ENCODE results near the gene LRRN1. TPM values are rescaled to one million over a fixed set of nuclear protein-coding genes. Genes with fewer than 3 reads are reported as not detected.

LRRN1 gene
- total and polyA plus RNA-seq, 3 experiments from 2014 or later, result 0.23 to 0.80 (median 0.39) TPM

DNA sequence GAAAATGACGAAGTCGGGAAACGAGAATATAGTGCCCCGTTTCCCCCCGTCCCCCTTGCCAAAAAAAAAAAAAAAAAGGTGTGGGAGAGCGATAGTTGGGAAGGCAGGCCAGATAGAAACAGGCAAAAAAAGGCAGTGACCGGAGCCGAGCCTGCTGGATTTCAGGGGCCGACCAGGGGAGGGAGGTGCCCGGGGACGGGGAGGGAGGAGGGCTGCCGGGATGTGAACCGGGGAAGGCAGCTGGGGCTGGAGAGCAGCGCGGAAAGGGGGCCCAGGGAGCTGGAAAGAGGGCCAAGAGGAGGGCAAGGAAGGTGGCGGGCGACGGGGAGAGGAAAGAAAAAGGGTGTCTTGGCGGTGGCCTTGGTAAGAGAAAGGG lies 837 bp downstream of the LRRN1 start:
- Histone ChIP-seq H3K27ac (ENCODE audit: low read depth, low read length) (no peak overlapping the region), H3K4me3 (ENCODE audit: low read length) (no peak overlapping the region), H3K27me3 (ENCODE audit: insufficient read depth, low read length, poor library complexity, severe bottlenecking) (peaks cover 11% of the 10 kb centered on the region), H3K4me1 (ENCODE audit: insufficient read depth, low read length) (no peaks in the 10 kb centered on the region), H3K36me3 (ENCODE audit: insufficient read depth, low read length) (no peaks in the 10 kb centered on the region), H3K9me3 (ENCODE audit: low read length) (no peaks in the 10 kb centered on the region)
- no peak for DNase-seq
- Mint-ChIP-seq H3K27ac (no peak overlapping the region), H3K27me3 (peaks cover 25 to 49% of the 10 kb centered on the region in 2 donors), H3K4me1 (peaks cover 8 to 27% (median 8%) of the 10 kb centered on the region in 3 donors), H3K4me3 (peak overlapping the region; percentile 27 to 73 (median 46)), H3K36me3 (peaks cover 0 to 13% (median 0%) of the 10 kb centered on the region in 3 donors), H3K9me3 (peaks cover 5 to 32% (median 9%) of the 10 kb centered on the region in 5 donors)
- CTCF ChIA-PET, result interaction anchor here (1.1 kb wide), 1 partner anchor 13 kb away, joined by 3 read pairs; no protein-coding TSS in a partner anchor
- POLR2A ChIA-PET, result no interaction called here

- Mint-ChIP-seq H3K4me3 (peak overlapping the region in 5 of 7 donors; percentile 16 to 47 (median 38)), H3K4me1 (peaks cover 8 to 27% (median 8%) of the 10 kb centered on the region in 3 donors), H3K27ac (no peak overlapping the region), H3K9me3 (peaks cover 0 to 32% (median 9%) of the 10 kb centered on the region in 5 donors), H3K27me3 (peaks cover 25 to 55% of the 10 kb centered on the region in 2 donors), H3K36me3 (peaks cover 0 to 13% (median 0%) of the 10 kb centered on the region in 3 donors)
- Histone ChIP-seq H3K36me3 (ENCODE audit: insufficient read depth, low read length) (no peaks in the 10 kb centered on the region), H3K4me1 (ENCODE audit: insufficient read depth, low read length) (no peaks in the 10 kb centered on the region), H3K27me3 (ENCODE audit: insufficient read depth, low read length, poor library complexity, severe bottlenecking) (peaks cover 11% of the 10 kb centered on the region), H3K27ac (ENCODE audit: low read depth, low read length) (no peak overlapping the region), H3K4me3 (ENCODE audit: low read length) (no peak overlapping the region), H3K9me3 (ENCODE audit: low read length) (no peaks in the 10 kb centered on the region)
- POLR2A ChIA-PET, result no interaction called here
- peak in 1 of 5 donors; percentile 4 for DNase-seq
- CTCF ChIA-PET, result interaction anchor here (1.1 kb wide), 1 partner anchor 14 kb away, joined by 3 read pairs; no protein-coding TSS in a partner anchor
These were observed 1.7 kb downstream of the LRRN1 start for GRCh38 chr3:3800685-3801493.

- peaks cover 8 to 27% (median 8%) of the 10 kb centered on the region in 3 donors for H3K4me1 Mint-ChIP-seq
- no peaks in the 10 kb centered on the region for H3K36me3 ChIP-seq (ENCODE audit: insufficient read depth, low read length)
- H3K4me3 Mint-ChIP-seq, result peak overlapping the region in 4 of 7 donors; percentile 33 to 47 (median 38)
- POLR2A ChIA-PET, result no interaction called here
- no peaks in the 10 kb centered on the region for H3K9me3 ChIP-seq (ENCODE audit: low read length)
- peaks cover 0 to 13% (median 0%) of the 10 kb centered on the region in 3 donors for H3K36me3 Mint-ChIP-seq
- peaks cover 11% of the 10 kb centered on the region for H3K27me3 ChIP-seq (ENCODE audit: insufficient read depth, low read length, poor library complexity, severe bottlenecking)
- no peak overlapping the region for H3K4me3 ChIP-seq (ENCODE audit: low read length)
- no peak overlapping the region for H3K27ac Mint-ChIP-seq
- no peaks in the 10 kb centered on the region for H3K4me1 ChIP-seq (ENCODE audit: insufficient read depth, low read length)
- H3K27me3 Mint-ChIP-seq, result peaks cover 25 to 55% of the 10 kb centered on the region in 2 donors
- no peak for DNase-seq
- H3K9me3 Mint-ChIP-seq, result peaks cover 0 to 28% (median 7%) of the 10 kb centered on the region in 5 donors
- H3K27ac ChIP-seq (ENCODE audit: low read depth, low read length), result no peak overlapping the region
- CTCF ChIA-PET, result no interaction called here
These were observed 2.2 kb downstream of the LRRN1 start for GRCh38 chr3:3801494-3801841.

- Mint-ChIP-seq H3K4me1 (peaks cover 8 to 27% (median 8%) of the 10 kb centered on the region in 3 donors), H3K4me3 (no peak overlapping the region), H3K27ac (no peak overlapping the region), H3K36me3 (peaks cover 0 to 10% (median 0%) of the 10 kb centered on the region in 3 donors), H3K27me3 (peaks cover 22 to 50% of the 10 kb centered on the region in 2 donors), H3K9me3 (peaks cover 0 to 28% (median 7%) of the 10 kb centered on the region in 5 donors)
- Histone ChIP-seq H3K36me3 (ENCODE audit: insufficient read depth, low read length) (no peaks in the 10 kb centered on the region), H3K27me3 (ENCODE audit: insufficient read depth, low read length, poor library complexity, severe bottlenecking) (peaks cover 11% of the 10 kb centered on the region), H3K4me3 (ENCODE audit: low read length) (no peak overlapping the region), H3K4me1 (ENCODE audit: insufficient read depth, low read length) (no peaks in the 10 kb centered on the region), H3K9me3 (ENCODE audit: low read length) (no peaks in the 10 kb centered on the region), H3K27ac (ENCODE audit: low read depth, low read length) (no peak overlapping the region)
- no peak for DNase-seq
- ChIA-PET CTCF (no interaction called here), POLR2A (no interaction called here)
These were observed 2.8 kb downstream of the LRRN1 start for GRCh38 chr3:3802046-3802445.

DNA sequence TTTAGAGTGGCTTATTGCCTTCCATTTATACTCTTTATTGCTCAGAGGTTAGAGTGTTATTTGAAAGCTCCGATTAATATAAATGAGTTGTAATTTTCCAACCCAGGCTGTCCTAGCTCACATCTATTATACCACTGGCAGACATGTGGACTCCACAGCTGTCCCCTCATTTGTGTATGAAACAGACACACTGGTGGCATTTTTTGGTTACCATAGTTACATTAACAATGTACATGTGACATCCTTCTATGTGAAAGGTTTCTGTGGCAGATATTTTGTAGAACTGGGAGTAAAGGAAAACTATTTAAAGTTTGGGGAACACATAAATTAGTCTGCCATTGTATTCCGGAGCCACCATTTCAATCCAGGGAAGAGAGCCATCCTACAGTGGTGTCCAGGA lies 5.3 kb downstream of the LRRN1 start:
- Histone ChIP-seq H3K27me3 (ENCODE audit: insufficient read depth, low read length, poor library complexity, severe bottlenecking) (peaks cover 8% of the 10 kb centered on the region), H3K9me3 (ENCODE audit: low read length) (no peaks in the 10 kb centered on the region), H3K4me3 (ENCODE audit: low read length) (no peak overlapping the region), H3K27ac (ENCODE audit: low read depth, low read length) (no peak overlapping the region), H3K36me3 (ENCODE audit: insufficient read depth, low read length) (no peaks in the 10 kb centered on the region), H3K4me1 (ENCODE audit: insufficient read depth, low read length) (no peaks in the 10 kb centered on the region)
- Mint-ChIP-seq H3K9me3 (peaks cover 0 to 12% (median 0%) of the 10 kb centered on the region in 5 donors), H3K27ac (no peak overlapping the region), H3K4me1 (peaks cover 0 to 17% (median 3%) of the 10 kb centered on the region in 3 donors), H3K4me3 (no peak overlapping the region), H3K36me3 (no peaks in the 10 kb centered on the region), H3K27me3 (peaks cover 12 to 34% of the 10 kb centered on the region in 2 donors)
- DNase-seq, result no peak
- CTCF ChIA-PET, result no interaction called here
- POLR2A ChIA-PET, result no interaction called here

DNA sequence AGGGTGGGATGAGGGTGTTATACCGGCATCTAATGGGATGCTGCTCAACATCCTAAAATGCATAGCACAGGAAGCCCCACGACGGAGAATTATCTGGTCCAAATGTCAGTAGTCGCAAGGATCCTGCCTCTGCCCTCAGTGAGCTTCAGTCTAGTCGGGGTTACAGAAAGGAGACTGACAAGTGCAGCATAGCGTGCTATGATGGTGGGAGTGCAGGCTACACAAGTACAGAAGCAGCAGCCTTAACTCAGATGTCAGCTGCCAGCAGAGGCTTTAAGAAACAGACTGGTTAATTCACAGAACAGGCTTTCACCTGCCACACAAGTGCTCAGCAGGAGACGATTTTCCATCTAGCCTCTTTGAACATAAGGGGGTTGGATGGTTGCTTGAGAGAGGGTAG lies 6.9 kb downstream of the LRRN1 start:
- POLR2A ChIA-PET, result no interaction called here
- no peak overlapping the region for H3K27ac ChIP-seq (ENCODE audit: low read depth, low read length)

GRCh38 chr3:3806856-3807255 lies 7.6 kb downstream of the LRRN1 start:
- Histone ChIP-seq H3K27me3 (ENCODE audit: insufficient read depth, low read length, poor library complexity, severe bottlenecking) (peaks cover 8% of the 10 kb centered on the region), H3K36me3 (ENCODE audit: insufficient read depth, low read length) (no peaks in the 10 kb centered on the region), H3K4me3 (ENCODE audit: low read length) (no peak overlapping the region), H3K27ac (ENCODE audit: low read depth, low read length) (no peak overlapping the region), H3K4me1 (ENCODE audit: insufficient read depth, low read length) (no peaks in the 10 kb centered on the region), H3K9me3 (ENCODE audit: low read length) (no peaks in the 10 kb centered on the region)
- no peaks in the 10 kb centered on the region for H3K36me3 Mint-ChIP-seq
- no peaks in the 10 kb centered on the region for H3K4me1 Mint-ChIP-seq
- H3K27me3 Mint-ChIP-seq, result peaks cover 2 to 18% of the 10 kb centered on the region in 2 donors
- POLR2A ChIA-PET, result no interaction called here
- peaks cover 0 to 3% (median 0%) of the 10 kb centered on the region in 5 donors for H3K9me3 Mint-ChIP-seq
- DNase-seq, result no peak
- CTCF ChIA-PET, result interaction anchor here (0.9 kb wide), 1 partner anchor 11 kb away, joined by 3 read pairs; no protein-coding TSS in a partner anchor
- H3K27ac Mint-ChIP-seq, result no peak overlapping the region
- no peak overlapping the region for H3K4me3 Mint-ChIP-seq

More for the DNA sequence above, 6.9 kb downstream of the LRRN1 start:
- no peak overlapping the region for H3K4me3 Mint-ChIP-seq
- Histone ChIP-seq H3K9me3 (ENCODE audit: low read length) (no peaks in the 10 kb centered on the region), H3K4me3 (ENCODE audit: low read length) (no peak overlapping the region), H3K4me1 (ENCODE audit: insufficient read depth, low read length) (no peaks in the 10 kb centered on the region), H3K27me3 (ENCODE audit: insufficient read depth, low read length, poor library complexity, severe bottlenecking) (peaks cover 8% of the 10 kb centered on the region), H3K36me3 (ENCODE audit: insufficient read depth, low read length) (no peaks in the 10 kb centered on the region)
- peaks cover 0 to 11% (median 0%) of the 10 kb centered on the region in 5 donors for H3K9me3 Mint-ChIP-seq
- CTCF ChIA-PET, result no interaction called here
- peaks cover 9 to 25% of the 10 kb centered on the region in 2 donors for H3K27me3 Mint-ChIP-seq
- no peak overlapping the region for H3K27ac Mint-ChIP-seq
- H3K36me3 Mint-ChIP-seq, result no peaks in the 10 kb centered on the region
- no peak for DNase-seq
- peaks cover 0 to 7% (median 3%) of the 10 kb centered on the region in 3 donors for H3K4me1 Mint-ChIP-seq

DNA sequence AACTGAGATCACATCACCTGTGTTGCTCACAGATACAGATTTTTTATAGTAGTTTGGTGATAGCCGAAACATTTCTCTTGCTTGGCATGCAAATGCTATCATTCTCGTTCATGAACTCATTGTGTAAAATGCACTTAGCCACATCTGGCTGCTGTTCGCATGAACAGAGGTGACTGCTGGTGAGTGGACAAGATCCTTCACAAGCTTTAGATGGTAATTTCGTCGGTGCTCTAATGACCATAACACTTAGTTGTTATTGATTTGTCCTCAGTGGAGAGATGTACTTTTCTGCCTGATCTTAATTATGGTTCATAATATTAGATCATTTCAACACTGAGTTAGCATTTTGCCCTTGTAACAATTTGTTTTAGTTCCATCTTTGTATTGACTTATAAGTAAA lies 13.8 kb downstream of the LRRN1 start:
- Mint-ChIP-seq H3K9me3 (no peaks in the 10 kb centered on the region), H3K4me3 (no peak overlapping the region), H3K27me3 (no peaks in the 10 kb centered on the region), H3K36me3 (peaks cover 1 to 11% (median 2%) of the 10 kb centered on the region in 3 donors), H3K4me1 (no peaks in the 10 kb centered on the region), H3K27ac (no peak overlapping the region)
- H3K36me3 ChIP-seq (ENCODE audit: insufficient read depth, low read length), result no peaks in the 10 kb centered on the region
- ChIA-PET POLR2A (no interaction called here), CTCF (no interaction called here)
- H3K4me1 ChIP-seq (ENCODE audit: insufficient read depth, low read length), result no peaks in the 10 kb centered on the region
- no peaks in the 10 kb centered on the region for H3K9me3 ChIP-seq (ENCODE audit: low read length)
- H3K27ac ChIP-seq (ENCODE audit: low read depth, low read length), result no peak overlapping the region
- no peaks in the 10 kb centered on the region for H3K27me3 ChIP-seq (ENCODE audit: insufficient read depth, low read length, poor library complexity, severe bottlenecking)
- H3K4me3 ChIP-seq (ENCODE audit: low read length), result no peak overlapping the region
- no peak for DNase-seq
